C4-2B (cell line): ENCODE measurements around the gene GZMB.
"Not testable (repeated sequence)": the region's sequence is repeated elsewhere in the genome, so short reads cannot be mapped to it uniquely, and the experiment has no call there.

Source experiments
- H3K27ac ChIP-seq: fragments of 450-650 bp; 2 replicates; pipeline ENCODE4 v1.5.1; 2017
- CTCF ChIP-seq: fragments of 450-650 bp; conservative IDR thresholded peaks from 2 replicates; pipeline ENCODE4 v1.5.1; 2017; ENCODE audit warnings: mild to moderate bottlenecking
- ZFX ChIP-seq: fragments of 450-650 bp; IDR thresholded peaks from 2 replicates; pipeline ENCODE4 v1.6.1; 2017

Gene GZMB

GRCh38 chr14:24659916-24660570 lies 26.1 kb upstream of the GZMB start:
- TF ChIP-seq CTCF (no peak), ZFX (no peak)
- no peak overlapping the region for H3K27ac ChIP-seq

GRCh38 chr14:24648361-24648760 lies 14.4 kb upstream of the GZMB start:
- not testable (repeated sequence) for H3K27ac ChIP-seq

GRCh38 chr14:24639905-24640304 lies 5.9 kb upstream of the GZMB start:
- TF ChIP-seq ZFX, result no peak
- TF ChIP-seq CTCF, result no peak
- H3K27ac ChIP-seq, result no peak overlapping the region

GRCh38 chr14:24639270-24639669 lies 5.3 kb upstream of the GZMB start:
- H3K27ac ChIP-seq, result no peak overlapping the region
- TF ChIP-seq CTCF (no peak), ZFX (no peak)

GRCh38 chr14:24633353-24633752 lies 637 bp downstream of the GZMB start:
- no peak overlapping the region for H3K27ac ChIP-seq
- no peak for TF ChIP-seq ZFX
- no peak for TF ChIP-seq CTCF

- TF ChIP-seq CTCF, result no peak
- no peak for TF ChIP-seq ZFX
- H3K27ac ChIP-seq, result no peak overlapping the region
These were observed 1.2 kb downstream of the GZMB start for GRCh38 chr14:24632761-24633160.

GRCh38 chr14:24632336-24632735 lies 1.7 kb downstream of the GZMB start:
- no peak overlapping the region for H3K27ac ChIP-seq
- TF ChIP-seq CTCF (no peak), ZFX (no peak)

- TF ChIP-seq CTCF, result no peak
- H3K27ac ChIP-seq, result no peak overlapping the region
These were observed 2.1 kb downstream of the GZMB start for GRCh38 chr14:24631749-24632335.
